ENCODE measurements around the gene LEPR.

The LEPR gene

DNA sequence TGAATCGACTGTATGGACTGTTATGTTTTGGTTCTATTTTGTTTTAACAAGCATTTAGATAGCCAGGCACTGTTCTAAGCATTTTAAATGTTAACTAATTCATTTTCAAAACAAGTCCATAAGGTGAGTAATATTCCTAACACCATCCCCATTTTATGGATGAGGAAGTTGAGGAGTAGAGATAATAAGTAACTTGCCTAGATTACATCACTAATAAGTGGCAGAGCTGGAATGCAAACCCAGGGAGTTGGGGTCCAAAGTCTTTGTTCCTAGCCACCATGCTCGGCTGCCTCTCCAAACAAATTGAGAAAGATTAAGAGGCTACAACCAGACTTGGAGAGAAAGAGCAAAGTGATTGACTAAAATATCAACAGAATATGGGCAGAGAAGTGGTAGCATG, 12.6 kb upstream of the LEPR start:
- H3K9ac ChIP-seq, result no peak overlapping the region
- H3K4me3 ChIP-seq (IDR thresholded peaks at IDR 0.05; ENCODE audit: insufficient read depth, low read depth, low read length), result no peak overlapping the region
- no peaks in the 10 kb centered on the region for H3K4me1 ChIP-seq (ENCODE audit: low read depth, poor library complexity, severe bottlenecking)
- no peaks in the 10 kb centered on the region for H4K20me1 ChIP-seq (ENCODE audit: insufficient read depth)
- H2AFZ ChIP-seq (ENCODE audit: low read depth), result no peak overlapping the region
- no peak overlapping the region for H3K4me2 ChIP-seq
- TF ChIP-seq, protein P1, sequence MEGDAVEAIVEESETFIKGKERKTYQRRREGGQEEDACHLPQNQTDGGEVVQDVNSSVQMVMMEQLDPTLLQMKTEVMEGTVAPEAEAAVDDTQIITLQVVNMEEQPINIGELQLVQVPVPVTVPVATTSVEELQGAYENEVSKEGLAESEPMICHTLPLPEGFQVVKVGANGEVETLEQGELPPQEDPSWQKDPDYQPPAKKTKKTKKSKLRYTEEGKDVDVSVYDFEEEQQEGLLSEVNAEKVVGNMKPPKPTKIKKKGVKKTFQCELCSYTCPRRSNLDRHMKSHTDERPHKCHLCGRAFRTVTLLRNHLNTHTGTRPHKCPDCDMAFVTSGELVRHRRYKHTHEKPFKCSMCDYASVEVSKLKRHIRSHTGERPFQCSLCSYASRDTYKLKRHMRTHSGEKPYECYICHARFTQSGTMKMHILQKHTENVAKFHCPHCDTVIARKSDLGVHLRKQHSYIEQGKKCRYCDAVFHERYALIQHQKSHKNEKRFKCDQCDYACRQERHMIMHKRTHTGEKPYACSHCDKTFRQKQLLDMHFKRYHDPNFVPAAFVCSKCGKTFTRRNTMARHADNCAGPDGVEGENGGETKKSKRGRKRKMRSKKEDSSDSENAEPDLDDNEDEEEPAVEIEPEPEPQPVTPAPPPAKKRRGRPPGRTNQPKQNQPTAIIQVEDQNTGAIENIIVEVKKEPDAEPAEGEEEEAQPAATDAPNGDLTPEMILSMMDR (conservative IDR thresholded peaks at IDR 0.05; ENCODE audit: low read depth, low read length), result no peak
- no peaks in the 10 kb centered on the region for H3K27me3 ChIP-seq (ENCODE audit: insufficient read depth, low read depth)
- no peak overlapping the region for H3K27ac ChIP-seq
- no peaks in the 10 kb centered on the region for H3K79me2 ChIP-seq (ENCODE audit: insufficient read depth, low read depth)
- H3K36me3 ChIP-seq (ENCODE audit: insufficient read depth), result no peaks in the 10 kb centered on the region

DNA sequence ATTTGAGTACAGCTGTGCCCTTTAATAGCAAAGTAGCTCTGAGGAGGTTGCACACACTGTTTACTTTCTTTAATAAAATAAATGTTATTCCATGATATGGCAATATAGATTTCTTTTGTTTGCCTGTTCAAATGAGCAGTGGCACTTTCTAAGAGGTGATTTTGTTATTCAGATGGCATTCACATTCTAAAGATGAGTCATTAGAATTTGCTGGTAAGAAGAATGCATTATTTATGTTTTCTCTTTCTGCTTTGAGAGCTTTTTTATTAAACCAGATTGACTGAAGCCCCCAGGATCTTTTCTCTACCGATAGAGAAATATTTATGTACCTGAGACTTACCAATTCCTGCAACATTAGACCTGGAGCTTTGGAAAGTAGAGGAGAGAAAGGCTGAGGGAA, 11.2 kb upstream of the LEPR start:
- no peaks in the 10 kb centered on the region for H3K27me3 ChIP-seq (ENCODE audit: insufficient read depth, low read depth)
- H4K20me1 ChIP-seq (ENCODE audit: insufficient read depth), result no peaks in the 10 kb centered on the region
- no peak overlapping the region for H3K9ac ChIP-seq
- TF ChIP-seq, protein P1 (conservative IDR thresholded peaks at IDR 0.05; ENCODE audit: low read depth, low read length), result no peak
- no peaks in the 10 kb centered on the region for H3K79me2 ChIP-seq (ENCODE audit: insufficient read depth, low read depth)
- H3K4me1 ChIP-seq (ENCODE audit: low read depth, poor library complexity, severe bottlenecking), result no peaks in the 10 kb centered on the region
- no peak overlapping the region for H3K4me2 ChIP-seq
- no peaks in the 10 kb centered on the region for H3K36me3 ChIP-seq (ENCODE audit: insufficient read depth)
- no peak overlapping the region for H3K4me3 ChIP-seq (IDR thresholded peaks at IDR 0.05; ENCODE audit: insufficient read depth, low read depth, low read length)
- H3K27ac ChIP-seq, result no peak overlapping the region
- no peak overlapping the region for H2AFZ ChIP-seq (ENCODE audit: low read depth)

DNA sequence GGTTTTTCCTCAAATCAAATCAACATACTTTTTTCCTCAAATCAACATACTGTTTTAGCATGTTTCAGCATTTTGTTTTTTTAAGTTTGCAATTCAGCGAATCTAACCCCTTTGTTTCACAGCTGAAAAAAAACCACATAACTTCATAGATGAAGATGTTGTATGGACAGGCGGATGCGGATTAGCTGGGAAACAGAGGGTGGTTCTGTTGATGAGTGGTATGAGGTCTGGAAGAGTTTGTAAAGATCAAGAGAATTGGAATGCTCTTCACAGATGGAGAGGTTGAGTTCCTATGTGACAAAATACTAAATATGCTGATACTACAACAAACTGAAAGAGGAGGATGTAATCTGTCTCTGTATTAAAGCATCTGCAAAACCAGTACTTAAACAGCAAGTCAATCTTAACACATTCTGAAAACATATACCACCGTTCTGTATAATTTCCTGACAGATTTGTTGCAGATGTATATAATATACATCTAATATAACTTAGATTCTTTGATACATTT, 10.6 kb upstream of the LEPR start:
- no peaks in the 10 kb centered on the region for H3K79me2 ChIP-seq (ENCODE audit: insufficient read depth, low read depth)

DNA sequence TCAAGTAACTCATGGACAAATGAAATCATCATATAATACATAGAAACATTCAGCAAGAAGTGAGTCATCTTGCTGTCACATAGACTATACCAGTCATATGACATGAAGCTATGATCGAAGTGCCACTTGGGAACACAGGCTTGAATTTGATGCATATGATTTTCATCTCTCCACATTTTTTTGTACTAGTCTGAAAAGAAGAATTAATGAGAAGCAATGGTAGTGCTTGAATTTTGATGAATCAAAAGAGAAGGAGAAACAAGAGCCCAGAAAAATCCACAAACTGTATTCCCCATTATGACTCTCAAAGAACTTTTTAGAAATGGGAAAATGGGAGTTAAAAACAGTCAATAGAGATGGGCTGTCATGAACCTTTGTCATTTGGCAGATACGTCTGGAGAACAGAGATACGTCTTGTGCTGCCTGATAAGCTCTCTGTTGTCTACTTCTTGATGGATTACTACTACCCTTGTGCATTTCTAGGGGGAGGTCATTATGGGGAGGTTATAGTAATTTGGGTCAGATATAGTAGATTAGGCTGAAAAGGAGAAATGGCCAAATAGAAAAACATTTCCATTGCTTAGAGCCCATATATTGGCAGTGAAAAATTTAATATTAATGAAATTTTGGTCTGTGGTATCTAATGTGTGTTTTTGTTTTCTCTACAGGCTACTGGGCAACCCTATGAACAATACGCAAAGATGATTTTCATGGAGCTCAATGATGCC, 8.0 kb upstream of the LEPR start:
- TF ChIP-seq, protein P1 (conservative IDR thresholded peaks at IDR 0.05; ENCODE audit: low read depth, low read length), result no peak
- no peak overlapping the region for H3K4me2 ChIP-seq
- no peak overlapping the region for H2AFZ ChIP-seq (ENCODE audit: low read depth)

More for the DNA sequence above, 10.6 kb upstream of the LEPR start:
- no peak overlapping the region for H3K4me3 ChIP-seq (IDR thresholded peaks at IDR 0.05; ENCODE audit: insufficient read depth, low read depth, low read length)
- TF ChIP-seq, protein P1 (conservative IDR thresholded peaks at IDR 0.05; ENCODE audit: low read depth, low read length), result no peak
- H3K4me1 ChIP-seq (ENCODE audit: low read depth, poor library complexity, severe bottlenecking), result no peaks in the 10 kb centered on the region
- H3K27me3 ChIP-seq (ENCODE audit: insufficient read depth, low read depth), result no peaks in the 10 kb centered on the region
- H4K20me1 ChIP-seq (ENCODE audit: insufficient read depth), result no peaks in the 10 kb centered on the region
- no peak overlapping the region for H3K4me2 ChIP-seq
- H2AFZ ChIP-seq (ENCODE audit: low read depth), result no peak overlapping the region
- no peaks in the 10 kb centered on the region for H3K36me3 ChIP-seq (ENCODE audit: insufficient read depth)
- no peak overlapping the region for H3K9ac ChIP-seq
- no peak overlapping the region for H3K27ac ChIP-seq

More for the DNA sequence above, 8.0 kb upstream of the LEPR start:
- no peaks in the 10 kb centered on the region for H4K20me1 ChIP-seq (ENCODE audit: insufficient read depth)
- no peak overlapping the region for H3K4me3 ChIP-seq (IDR thresholded peaks at IDR 0.05; ENCODE audit: insufficient read depth, low read depth, low read length)
- no peak overlapping the region for H3K9ac ChIP-seq
- H3K27me3 ChIP-seq (ENCODE audit: insufficient read depth, low read depth), result no peaks in the 10 kb centered on the region
- no peak overlapping the region for H3K27ac ChIP-seq
- H3K4me1 ChIP-seq (ENCODE audit: low read depth, poor library complexity, severe bottlenecking), result no peaks in the 10 kb centered on the region
- no peaks in the 10 kb centered on the region for H3K79me2 ChIP-seq (ENCODE audit: insufficient read depth, low read depth)
- no peaks in the 10 kb centered on the region for H3K36me3 ChIP-seq (ENCODE audit: insufficient read depth)

Data from KMS-11 (cell line).